Lung (tissue), 12 donors: ENCODE data around the gene INTS3. TPM values are rescaled to one million over a fixed set of nuclear protein-coding genes. Genes with fewer than 3 reads are reported as not detected.

Experiments used
- ATAC-seq: fragments of 200-7000 bp; cut with Tn5 transposase; one replicate; pipeline ENCODE4 v1.9.1; 2020; ENCODE audit warnings: moderate number of reproducible peaks; ENCODE audit not compliant: insufficient read depth, low FRiP score
- DNase-seq, 3 donors: peaks; one replicate each; pipeline ENCODE4 v3.0.0-alpha.2; 2013 to 2017
- H3K27ac ChIP-seq, 2 donors: one replicate each; pipeline ENCODE4 v1.5.1; 2013; ENCODE audit warnings: mild to moderate bottlenecking in 2 of 2, moderate library complexity in 2 of 2, control low read depth in 1 of 2, inconsistent platforms in 1 of 2, low read depth in 1 of 2, low read length in 1 of 2
- H3K27me3 ChIP-seq, 3 donors: one replicate each; pipeline ENCODE4 v1.5.1; 2013; ENCODE audit warnings: low read length in 2 of 3; ENCODE audit not compliant: control insufficient read depth in 3 of 3, insufficient read depth in 3 of 3
- H3K36me3 ChIP-seq, 4 donors: one replicate each; pipeline ENCODE4 v1.5.1; 2013; ENCODE audit warnings: low read length in 4 of 4, mild to moderate bottlenecking in 1 of 4, moderate library complexity in 1 of 4; ENCODE audit not compliant: control insufficient read depth in 4 of 4, insufficient read depth in 4 of 4
- H3K4me1 ChIP-seq, 5 donors: one replicate each; pipeline ENCODE4 v1.5.1; 2013; ENCODE audit warnings: low read length in 5 of 5, mild to moderate bottlenecking in 2 of 5, moderate library complexity in 1 of 5; ENCODE audit not compliant: control insufficient read depth in 5 of 5, insufficient read depth in 5 of 5
- H3K4me3 ChIP-seq: one replicate; pipeline ENCODE4 v1.5.1; 2013; ENCODE audit warnings: mild to moderate bottlenecking, control low read depth, moderate library complexity
- H3K9ac ChIP-seq, 2 donors: one replicate each; pipeline ENCODE4 v1.5.1; 2013; ENCODE audit warnings: low read length in 2 of 2, control low read depth in 1 of 2; ENCODE audit not compliant: insufficient read depth in 1 of 2
- H3K9me3 ChIP-seq, 4 donors: one replicate each; pipeline ENCODE4 v1.5.1; 2013; ENCODE audit warnings: low read length in 3 of 4, mild to moderate bottlenecking in 1 of 4, moderate library complexity in 1 of 4; ENCODE audit not compliant: control insufficient read depth in 4 of 4, insufficient read depth in 3 of 4
- CTCF ChIP-seq: IDR thresholded peaks from 2 replicates; pipeline ENCODE4 v1.5.1; 2012; ENCODE audit warnings: mild to moderate bottlenecking; ENCODE audit errors: control extremely low read depth, extremely low read depth
- WGBS, 2 donors: extraction: QIAGEN DNeasy Blood & Tissue Kit; methylation state at CpG; one replicate each; pipeline ENCODE4 v1.1.7; 2013; 5-methylcytosine and 5-hydroxymethylcytosine counted together
- polyA plus RNA-seq, 2 donors: library from polyadenylated mRNA; stranded (reverse); fragments of 200-250 nt; gene quantifications; one replicate each; pipeline ENCODE4 v1.2.1, GENCODE V29; 2013
- total RNA-seq, 2 donors: library from RNA; depleted of rRNA in 1 of 2; stranded (reverse); fragments of >200 nt in 1 of 2; gene quantifications; one replicate each; pipeline ENCODE4 v1.2.1, GENCODE V29; 2014 to 2021
- donor health status: control.
- donor health status: control.
- donor health status: Bipolar disorder and iron deficiency.
- donor health status: healthy.
- donor health status: DM: yes; HTN: yes; CAD: no.

INTS3 gene
- total and polyA plus RNA-seq, 4 donors = 31.3 to 70.4 (median 51.0) TPM

- no peak for ATAC-seq
- Histone ChIP-seq H3K36me3 (no peaks in the 10 kb centered on the region), H3K27me3 (no peaks in the 10 kb centered on the region), H3K4me1 (peaks cover 0 to 7% (median 2%) of the 10 kb centered on the region in 5 donors), H3K9ac (no peak overlapping the region), H3K9me3 (no peaks in the 10 kb centered on the region), H3K27ac (no peak overlapping the region), H3K4me3 (no peak overlapping the region)
- 82 to 97% methylated on average over 9 of the region's 9 CpGs for WGBS, 2 donors
- DNase-seq = no peak
- no peak for TF ChIP-seq CTCF
These were observed 68.3 kb downstream of the INTS3 start for GRCh38 chr1:153795934-153796785.

GRCh38 chr1:153796786-153797659 lies 69.2 kb downstream of the INTS3 start:
- peak; percentile 67 for ATAC-seq
- Histone ChIP-seq H3K27ac (no peak overlapping the region), H3K9me3 (no peaks in the 10 kb centered on the region), H3K4me1 (no peaks in the 10 kb centered on the region), H3K9ac (no peak overlapping the region), H3K4me3 (no peak overlapping the region), H3K27me3 (no peaks in the 10 kb centered on the region), H3K36me3 (no peaks in the 10 kb centered on the region)
- peak; percentile 84 for TF ChIP-seq CTCF
- peak; percentile 63 to 70 (median 65) for DNase-seq
- WGBS, 2 donors = 58 to 67% methylated on average over 26 of the region's 26 CpGs

- no peak for TF ChIP-seq CTCF
- ATAC-seq (no peak), DNase-seq (no peak)
- H3K4me1 ChIP-seq = peaks cover 0 to 1% (median 0%) of the 10 kb centered on the region in 5 donors
- WGBS, 2 donors = 77 to 88% methylated on average over 3 of the region's 3 CpGs
- H3K27ac ChIP-seq = no peak overlapping the region
- peaks cover 0 to under 1% (median 0%) of the 10 kb centered on the region in 4 donors for H3K36me3 ChIP-seq
- no peak overlapping the region for H3K9ac ChIP-seq
- H3K27me3 ChIP-seq = no peaks in the 10 kb centered on the region
- no peaks in the 10 kb centered on the region for H3K9me3 ChIP-seq
- no peak overlapping the region for H3K4me3 ChIP-seq
These were observed 70.6 kb downstream of the INTS3 start for GRCh38 chr1:153798468-153798780.
